DOHH2 (cell line): ENCODE results near the gene NBDY.

ENCODE experiments used
- EZH2phosphoT487 ChIP-seq: fragments of 200-600 bp; sonication (generic); IDR thresholded peaks from 2 replicates; pipeline ENCODE4 v1.6.1; 2017; ENCODE audit warnings: borderline replicate concordance, mild to moderate bottlenecking, antibody characterized with exemption, low read length, moderate library complexity, mixed read lengths
- TF ChIP-seq, protein P1 (sequence below): fragments of 200-600 bp; sonication (generic); IDR thresholded peaks from one replicate; pipeline ENCODE4 v1.5.1; 2014; ENCODE audit warnings: antibody characterized with exemption, mild to moderate bottlenecking, low read depth, low read length; ENCODE audit not compliant: poor library complexity, severe bottlenecking

DNA sequence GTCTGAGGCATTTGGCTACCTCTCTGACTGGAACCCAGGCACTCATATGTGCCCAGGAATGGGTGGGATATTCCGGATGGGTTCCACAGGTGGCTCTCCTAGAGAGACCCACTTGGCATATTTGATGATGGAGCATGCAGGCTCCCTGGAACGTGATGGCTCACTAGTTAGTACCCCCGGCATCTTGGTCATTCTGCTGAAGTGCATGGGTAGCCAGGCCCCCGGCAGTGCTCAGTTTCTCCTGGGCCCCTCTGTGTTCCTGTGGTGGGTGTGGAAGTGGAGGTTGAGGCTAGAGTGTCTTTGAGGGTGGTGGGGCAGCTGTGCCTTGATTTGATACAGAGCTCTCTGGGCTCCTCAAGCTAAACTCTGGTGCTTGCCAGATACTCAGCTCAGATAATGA lies 29.4 kb downstream of the NBDY start:
- TF ChIP-seq, protein P1, sequence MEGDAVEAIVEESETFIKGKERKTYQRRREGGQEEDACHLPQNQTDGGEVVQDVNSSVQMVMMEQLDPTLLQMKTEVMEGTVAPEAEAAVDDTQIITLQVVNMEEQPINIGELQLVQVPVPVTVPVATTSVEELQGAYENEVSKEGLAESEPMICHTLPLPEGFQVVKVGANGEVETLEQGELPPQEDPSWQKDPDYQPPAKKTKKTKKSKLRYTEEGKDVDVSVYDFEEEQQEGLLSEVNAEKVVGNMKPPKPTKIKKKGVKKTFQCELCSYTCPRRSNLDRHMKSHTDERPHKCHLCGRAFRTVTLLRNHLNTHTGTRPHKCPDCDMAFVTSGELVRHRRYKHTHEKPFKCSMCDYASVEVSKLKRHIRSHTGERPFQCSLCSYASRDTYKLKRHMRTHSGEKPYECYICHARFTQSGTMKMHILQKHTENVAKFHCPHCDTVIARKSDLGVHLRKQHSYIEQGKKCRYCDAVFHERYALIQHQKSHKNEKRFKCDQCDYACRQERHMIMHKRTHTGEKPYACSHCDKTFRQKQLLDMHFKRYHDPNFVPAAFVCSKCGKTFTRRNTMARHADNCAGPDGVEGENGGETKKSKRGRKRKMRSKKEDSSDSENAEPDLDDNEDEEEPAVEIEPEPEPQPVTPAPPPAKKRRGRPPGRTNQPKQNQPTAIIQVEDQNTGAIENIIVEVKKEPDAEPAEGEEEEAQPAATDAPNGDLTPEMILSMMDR: no peak
- TF ChIP-seq EZH2phosphoT487: no peak
